GM12878 (cell line): ENCODE data around the gene MCTP2. TPM values are rescaled to one million over a fixed set of nuclear protein-coding genes. Genes with fewer than 3 reads are reported as not detected.

Source experiments
- ATAC-seq: fragments of 200-7000 bp; cut with Tn5 transposase; 3 replicates; pipeline ENCODE4 v1.9.1; 2020; ENCODE audit warnings: mild to moderate bottlenecking, moderate library complexity
- BruUV-seq: library from RNA; stranded (reverse); fragments of 400-500 nt; replicated peaks from 2 replicates; lab custom pipeline; 2021; lab: Mats Ljungman, UMichigan
- CTCF ChIA-PET: fragments of 300-600 bp; sonication (Branson Sonifier 250); formaldehyde crosslinking; extraction: SDS; loops from one replicate; lab custom pipeline; 2021; ENCODE audit warnings: inconsistent platforms; lab: Yijun Ruan, JAX
- POLR2A ChIA-PET: fragments of 350-600 bp; formaldehyde crosslinking; extraction: SDS; loops from one replicate; lab custom pipeline; 2021; ENCODE audit warnings: inconsistent platforms; lab: Charles Lee
- RAD21 ChIA-PET: fragments of 300-600 bp; sonication (Branson Sonifier 250); formaldehyde crosslinking; loops from one replicate; lab custom pipeline; 2023; ENCODE audit warnings: antibody characterized with exemption; ENCODE audit not compliant: unreplicated experiment; lab: Charles Lee
- SMC1A ChIA-PET: fragments of 300-600 bp; sonication (Branson Sonifier 250); formaldehyde crosslinking; loops from one replicate; lab custom pipeline; 2023; ENCODE audit not compliant: unreplicated experiment, uncharacterized antibody; lab: Charles Lee
- DNase-seq: peaks from one replicate; pipeline ENCODE4 v3.0.0-alpha.2; 2011; ENCODE audit warnings: low read depth, low spot score
- FAIRE-seq: peaks from 3 replicates; lab custom pipeline; 2011; peaks lifted over from hg19 to GRCh38; lab: Jason Lieb, UNC
- H2AFZ ChIP-seq: 2 replicates; pipeline ENCODE4 v1.6.0; 2011; ENCODE audit warnings: low read depth, low read length, control low read depth; ENCODE audit not compliant: control insufficient read depth
- H3K27ac ChIP-seq: 2 replicates; pipeline ENCODE4 v1.5.1; 2011; ENCODE audit warnings: control low read depth; ENCODE audit not compliant: control insufficient read depth, insufficient read depth
- H3K27me3 ChIP-seq, 2 experiments: replicated peaks in 1 of 2; 2 replicates each; pipeline versions ENCODE4 v1.6.0 to v1.6.1; 2011; ENCODE audit warnings: low read length in 1 of 2; ENCODE audit not compliant: control insufficient read depth in 2 of 2, insufficient read depth in 2 of 2
- H3K36me3 ChIP-seq, 2 experiments: 2 replicates each; pipeline ENCODE4 v1.5.1; 2011; ENCODE audit warnings: low read length in 1 of 2; ENCODE audit not compliant: control insufficient read depth in 2 of 2, insufficient read depth in 2 of 2
- H3K4me1 ChIP-seq: 2 replicates; pipeline ENCODE4 v1.6.1; 2011; ENCODE audit warnings: mild to moderate bottlenecking, low read length, moderate library complexity, mixed read lengths; ENCODE audit not compliant: control insufficient read depth, insufficient read depth
- H3K4me2 ChIP-seq: 2 replicates; pipeline ENCODE4 v1.6.0; 2011; ENCODE audit warnings: control low read depth; ENCODE audit not compliant: control insufficient read depth, insufficient read depth
- H3K4me3 ChIP-seq: fragments of 200-600 bp; sonication (generic); 2 replicates; pipeline ENCODE4 v1.5.1; 2016
- H3K79me2 ChIP-seq: 2 replicates; pipeline ENCODE4 v1.6.0; 2011; ENCODE audit warnings: low read length; ENCODE audit not compliant: control insufficient read depth, insufficient read depth
- H3K9ac ChIP-seq: 2 replicates; pipeline ENCODE4 v1.8.0; 2011; ENCODE audit warnings: low read length, control low read depth, mixed read lengths; ENCODE audit not compliant: control insufficient read depth, insufficient read depth
- H3K9me3 ChIP-seq: replicated peaks from 3 replicates; pipeline ENCODE4 v1.5.1; 2011; ENCODE audit warnings: mild to moderate bottlenecking, low read length; ENCODE audit not compliant: control insufficient read depth, insufficient read depth
- H4K20me1 ChIP-seq: 2 replicates; pipeline ENCODE4 v1.6.0; 2011; ENCODE audit not compliant: control insufficient read depth, insufficient read depth
- ASH2L ChIP-seq: fragments of 300-600, 200-600 bp; sonication (generic); IDR thresholded peaks from 2 replicates; pipeline ENCODE4 v1.6.1; 2017; ENCODE audit warnings: low read depth, mild to moderate bottlenecking, borderline replicate concordance
- IKZF1 ChIP-seq: fragments of 450-650 bp; conservative IDR thresholded peaks from 2 replicates; pipeline ENCODE4 v1.6.1; 2017; ENCODE audit warnings: antibody characterized with exemption, mild to moderate bottlenecking
- MAX ChIP-seq: IDR thresholded peaks from 2 replicates; pipeline ENCODE4 v1.6.1; 2012; ENCODE audit warnings: low read depth, low read length, improper control_type of control experiment
- NBN ChIP-seq: fragments of 450-650 bp; IDR thresholded peaks from 2 replicates; pipeline ENCODE4 v1.6.1; 2016
- NFYB ChIP-seq: IDR thresholded peaks from 2 replicates; pipeline ENCODE4 v1.6.1; 2011; ENCODE audit warnings: low read depth, mild to moderate bottlenecking, low read length, improper control_type of control experiment, moderate library complexity; ENCODE audit not compliant: insufficient read depth
- NR2C2 ChIP-seq: IDR thresholded peaks from 2 replicates; pipeline ENCODE4 v1.6.1; 2011; ENCODE audit warnings: borderline replicate concordance, low read depth; ENCODE audit not compliant: control insufficient read depth, insufficient read length
- PAX5 ChIP-seq: IDR thresholded peaks from 2 replicates; pipeline ENCODE4 v1.6.1; 2011; ENCODE audit warnings: low read depth, low read length, borderline replicate concordance
- PBX3 ChIP-seq: IDR thresholded peaks from 2 replicates; pipeline ENCODE4 v1.6.1; 2011; ENCODE audit warnings: mild to moderate bottlenecking, low read depth, low read length, moderate library complexity; ENCODE audit not compliant: insufficient replicate concordance
- RUNX3 ChIP-seq: IDR thresholded peaks from 2 replicates; pipeline ENCODE4 v1.6.1; 2012; ENCODE audit warnings: low read length, inconsistent platforms
- SMAD1 ChIP-seq: fragments of 450-650 bp; IDR thresholded peaks from 2 replicates; pipeline ENCODE4 v1.6.1; 2018; ENCODE audit warnings: mild to moderate bottlenecking, low read depth; ENCODE audit not compliant: partially characterized antibody
- SREBF2 ChIP-seq: IDR thresholded peaks from 2 replicates; pipeline ENCODE4 v1.6.1; 2012; ENCODE audit warnings: mild to moderate bottlenecking, low read length
- ZNF207 ChIP-seq: fragments of 450-650 bp; IDR thresholded peaks from 2 replicates; pipeline ENCODE4 v1.6.1; 2014; ENCODE audit warnings: antibody characterized with exemption, mild to moderate bottlenecking, borderline replicate concordance
- ZNF274 ChIP-seq: IDR thresholded peaks from one replicate; pipeline ENCODE4 v1.8.0; 2011; ENCODE audit not compliant: insufficient read length, insufficient read depth
- ZNF384 ChIP-seq: IDR thresholded peaks from 2 replicates; pipeline ENCODE4 v1.6.1; 2012; ENCODE audit warnings: low read depth, mild to moderate bottlenecking, low read length, improper control_type of control experiment, borderline replicate concordance
- WGBS: methylation state at CpG from one replicate; pipeline ENCODE4 v1.1.6; 2016; ENCODE audit warnings: low lambda C conversion rate; ENCODE audit not compliant: insufficient replicate concordance, insufficient coverage; ENCODE audit errors: missing lambda C conversion rate; 5-methylcytosine and 5-hydroxymethylcytosine counted together
- in situ Hi-C: fragments of 300-500 bp; cut with MboI; formaldehyde crosslinking; loops from 9 replicates; pipeline ENCODE4 v1.14.3; 2018; ENCODE audit warnings: mixed read lengths
- intact Hi-C: fragments of 100-400 bp; cut with micrococcal nuclease; formaldehyde crosslinking; loops from one replicate; pipeline ENCODE4 v1.14.2; 2022; ENCODE audit not compliant: unreplicated experiment
- polyA plus RNA-seq, 11 experiments: library from polyadenylated mRNA; depleted of rRNA in 4 of 11; unstranded in 6 of 11; stranded (reverse) in 5 of 11; fragments of >200 nt; fragmentation: Nextera tagmentation in 4 of 11; fragmentation: Illumina TruSeq in 1 of 11; extraction: Ambion mirVana in 4 of 11; extraction: Trizol in 1 of 11; gene quantifications; 1 replicate in 1 of 11; 2 replicates in 10 of 11; pipeline versions ENCODE4 v1.2.1 to v1.2.3, GENCODE V29; 2011 to 2016; ENCODE audit warnings: inconsistent platforms in 2 of 11, missing spikeins in 2 of 11, low read depth in 1 of 11
- total RNA-seq, 4 experiments: library from RNA; depleted of rRNA in 3 of 4; stranded (reverse); fragments of >200 nt in 3 of 4; fragmentation: Illumina TruSeq in 1 of 4; extraction: Trizol in 1 of 4; gene quantifications; 2 replicates each; pipeline versions ENCODE4 v1.2.1 to v1.2.3, GENCODE V29; 2013 to 2021
- TF ChIP-seq, protein P1 (sequence below): fragments of 150-350 bp; IDR thresholded peaks from 2 replicates; pipeline ENCODE4 v1.6.1; 2014; ENCODE audit warnings: mild to moderate bottlenecking, low read depth, low read length
- TF ChIP-seq, protein P2 (sequence below): fragments of 450-650 bp; IDR thresholded peaks from 2 replicates; pipeline ENCODE4 v1.6.1; 2017; ENCODE audit warnings: low read depth, mild to moderate bottlenecking, moderate library complexity

The MCTP2 gene
- total and polyA plus RNA-seq, 10 of the 15 experiments (the other 5 are each of a cell fraction or from before 2014, with no cell fraction given), result 0.24 to 48.5 (median 0.88) TPM

DNA sequence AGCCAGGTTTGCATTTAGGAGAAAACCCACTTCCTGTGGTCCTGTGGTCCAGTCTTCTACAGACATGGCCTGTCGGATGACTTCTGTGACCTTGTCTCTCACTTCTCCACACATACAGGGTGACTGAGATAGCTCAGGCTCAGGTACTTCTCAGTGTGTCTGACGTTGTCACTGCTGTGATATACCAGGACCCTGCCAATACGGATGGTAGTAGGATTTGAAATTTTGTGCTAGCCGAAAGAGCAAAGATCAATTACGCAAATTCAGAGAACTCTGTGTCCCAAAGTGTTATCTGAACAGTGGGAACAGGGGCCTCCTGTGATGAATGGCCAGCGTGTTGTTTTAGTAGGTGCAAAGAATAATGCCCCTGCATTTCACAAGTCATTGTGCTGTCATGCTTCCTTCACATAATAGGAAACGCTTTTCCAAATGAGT lies 128.9 kb downstream of the MCTP2 start:
- ATAC-seq (no peak), DNase-seq (no peak), FAIRE-seq (no peak)
- no peaks in the 10 kb centered on the region for H4K20me1 ChIP-seq
- SMC1A ChIA-PET, result interaction anchor here (1.0 kb wide), 2 partner anchors 15 to 33 kb away, joined by 3 read pairs; no protein-coding TSS in a partner anchor
- no peak overlapping the region for H3K4me3 ChIP-seq
- no peak overlapping the region for H3K4me2 ChIP-seq
- 34% methylated on average over 7 of the region's 7 CpGs for WGBS
- intact Hi-C loops, result no loop called here
- RAD21 ChIA-PET, result no interaction called here
- H2AFZ ChIP-seq, result no peak overlapping the region
- no peaks in the 10 kb centered on the region for H3K36me3 ChIP-seq
- TF ChIP-seq IKZF1 (no peak), NFYB (no peak), PBX3 (no peak), PAX5 (no peak), RUNX3 (no peak), MAX (no peak), ASH2L (no peak), NR2C2 (no peak), ZNF207 (no peak), ZNF274 (no peak), ZNF384 (no peak), SMAD1 (no peak), SREBF2 (no peak), NBN (no peak)
- TF ChIP-seq, protein P1, sequence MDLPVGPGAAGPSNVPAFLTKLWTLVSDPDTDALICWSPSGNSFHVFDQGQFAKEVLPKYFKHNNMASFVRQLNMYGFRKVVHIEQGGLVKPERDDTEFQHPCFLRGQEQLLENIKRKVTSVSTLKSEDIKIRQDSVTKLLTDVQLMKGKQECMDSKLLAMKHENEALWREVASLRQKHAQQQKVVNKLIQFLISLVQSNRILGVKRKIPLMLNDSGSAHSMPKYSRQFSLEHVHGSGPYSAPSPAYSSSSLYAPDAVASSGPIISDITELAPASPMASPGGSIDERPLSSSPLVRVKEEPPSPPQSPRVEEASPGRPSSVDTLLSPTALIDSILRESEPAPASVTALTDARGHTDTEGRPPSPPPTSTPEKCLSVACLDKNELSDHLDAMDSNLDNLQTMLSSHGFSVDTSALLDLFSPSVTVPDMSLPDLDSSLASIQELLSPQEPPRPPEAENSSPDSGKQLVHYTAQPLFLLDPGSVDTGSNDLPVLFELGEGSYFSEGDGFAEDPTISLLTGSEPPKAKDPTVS, result no peak
- TF ChIP-seq, protein P2, sequence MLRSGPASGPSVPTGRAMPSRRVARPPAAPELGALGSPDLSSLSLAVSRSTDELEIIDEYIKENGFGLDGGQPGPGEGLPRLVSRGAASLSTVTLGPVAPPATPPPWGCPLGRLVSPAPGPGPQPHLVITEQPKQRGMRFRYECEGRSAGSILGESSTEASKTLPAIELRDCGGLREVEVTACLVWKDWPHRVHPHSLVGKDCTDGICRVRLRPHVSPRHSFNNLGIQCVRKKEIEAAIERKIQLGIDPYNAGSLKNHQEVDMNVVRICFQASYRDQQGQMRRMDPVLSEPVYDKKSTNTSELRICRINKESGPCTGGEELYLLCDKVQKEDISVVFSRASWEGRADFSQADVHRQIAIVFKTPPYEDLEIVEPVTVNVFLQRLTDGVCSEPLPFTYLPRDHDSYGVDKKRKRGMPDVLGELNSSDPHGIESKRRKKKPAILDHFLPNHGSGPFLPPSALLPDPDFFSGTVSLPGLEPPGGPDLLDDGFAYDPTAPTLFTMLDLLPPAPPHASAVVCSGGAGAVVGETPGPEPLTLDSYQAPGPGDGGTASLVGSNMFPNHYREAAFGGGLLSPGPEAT, result no peak
- H3K27me3 ChIP-seq, result no peaks in the 10 kb centered on the region
- no peaks in the 10 kb centered on the region for H3K9me3 ChIP-seq
- POLR2A ChIA-PET, result no interaction called here
- H3K79me2 ChIP-seq, result no peaks in the 10 kb centered on the region
- in situ Hi-C loops, result no loop called here
- H3K27ac ChIP-seq, result no peak overlapping the region
- no TSS peak for BruUV-seq
- CTCF ChIA-PET, result no interaction called here
- H3K9ac ChIP-seq, result no peak overlapping the region
- H3K4me1 ChIP-seq, result no peaks in the 10 kb centered on the region
